GM19043 (cell line): Measurements from ENCODE around the gene BCAR3.

Source experiments
- ATAC-seq: cut with Tn5 transposase; IDR thresholded peaks from one replicate; pipeline ENCODE4 v1.9.1; 2021; ENCODE audit warnings: low read depth; ENCODE audit not compliant: unreplicated experiment

BCAR3 gene

DNA sequence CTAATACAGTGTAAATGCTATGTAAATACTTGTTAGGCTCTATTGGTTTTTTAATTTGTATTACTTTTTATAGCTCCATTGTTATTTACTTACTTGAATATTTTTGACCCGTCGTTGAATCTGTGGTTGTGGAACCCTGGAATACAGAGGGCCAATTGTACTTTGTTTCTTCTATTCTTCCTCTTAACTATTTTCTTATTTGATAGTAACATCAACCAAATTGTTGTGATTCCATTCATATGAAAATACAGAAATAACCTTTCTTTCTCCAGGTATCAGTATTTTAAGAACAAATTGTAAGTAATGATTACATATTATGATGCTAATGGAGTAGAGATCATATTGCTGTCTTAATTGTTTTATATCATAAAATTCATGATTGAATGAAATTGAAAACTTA is 160.0 kb downstream of the BCAR3 start:
- no peak for ATAC-seq

DNA sequence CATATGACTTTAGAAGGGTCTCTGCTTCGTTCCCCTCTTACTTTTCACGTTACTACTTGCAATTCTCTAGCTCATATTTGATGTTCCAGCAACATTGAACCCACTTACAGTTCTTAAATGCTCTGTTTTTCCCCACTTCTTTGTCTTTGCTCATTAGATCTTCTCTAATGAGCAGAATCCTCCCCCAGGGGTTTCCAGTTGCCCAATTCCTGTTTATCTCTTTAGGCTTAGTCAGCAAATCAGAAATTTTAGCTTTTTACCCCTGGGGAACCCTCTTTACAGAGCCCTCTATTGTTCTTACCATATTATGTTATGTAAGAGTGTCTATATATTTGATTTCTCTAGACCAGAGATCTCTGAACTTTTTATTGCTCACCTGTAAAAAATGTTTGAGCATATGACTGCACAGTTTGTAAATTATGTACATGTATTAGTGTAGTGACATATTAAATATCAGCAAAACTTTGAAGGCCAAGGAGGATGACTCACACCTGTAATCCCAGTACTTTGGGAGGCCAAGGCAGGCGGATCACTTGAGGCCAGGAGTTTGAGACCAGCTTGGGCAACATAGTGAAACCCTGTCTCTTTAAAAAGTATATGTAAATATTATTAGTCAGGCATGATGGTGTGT is 162.3 kb downstream of the BCAR3 start:
- ATAC-seq: no peak

DNA sequence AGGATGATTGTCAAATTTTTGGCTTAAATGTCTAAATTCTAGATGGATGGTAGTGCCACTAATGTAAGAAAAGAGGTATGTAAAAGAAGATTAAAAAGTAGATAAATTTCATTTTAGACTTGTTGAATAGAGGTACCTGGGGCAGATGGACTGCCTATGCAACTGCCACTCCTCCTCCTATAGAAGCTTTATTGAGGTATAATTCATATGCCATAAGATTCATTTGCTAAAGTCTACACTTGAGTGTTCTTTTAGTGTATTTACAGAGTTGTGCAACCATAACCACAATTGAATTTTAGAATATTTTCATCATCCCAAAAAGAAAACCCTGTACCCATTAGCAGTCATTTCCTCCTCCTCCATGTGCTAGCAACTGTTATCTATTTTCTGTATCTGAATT is 163.1 kb downstream of the BCAR3 start:
- no peak for ATAC-seq

DNA sequence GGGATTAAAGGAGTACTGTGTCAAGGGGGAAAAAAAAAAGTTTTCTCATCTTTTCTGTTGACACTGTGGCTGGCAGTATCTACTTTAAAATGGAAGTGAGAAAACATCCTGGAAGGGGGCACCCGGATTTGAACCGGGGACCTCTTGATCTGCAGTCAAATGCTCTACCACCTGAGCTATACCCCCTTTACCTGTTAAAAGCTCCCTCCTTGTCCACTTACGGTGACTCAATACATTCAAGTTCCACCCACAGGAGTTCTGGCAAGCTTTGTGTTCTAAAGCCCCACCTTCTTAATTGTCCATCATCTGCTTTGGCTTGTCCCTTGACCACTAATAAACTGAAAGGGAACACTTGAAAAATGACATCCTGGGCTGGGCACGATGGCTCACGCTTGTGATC is 165.5 kb downstream of the BCAR3 start:
- ATAC-seq: no peak
